GM23338 (cell line): ENCODE measurements around the gene IQSEC2. TPM values are rescaled to one million over a fixed set of nuclear protein-coding genes. Genes with fewer than 3 reads are reported as not detected.

ENCODE experiments used
- ATAC-seq: fragments of 200-7000 bp; cut with Tn5 transposase; 3 replicates; pipeline ENCODE4 v1.9.1; 2020
- DNase-seq: peaks from one replicate; pipeline ENCODE4 v3.0.0-alpha.2; 2015; ENCODE audit warnings: low spot score
- H2AFZ ChIP-seq: fragments of 200-600 bp; sonication (generic); 2 replicates; pipeline ENCODE4 v1.8.0; 2016; ENCODE audit warnings: antibody characterized with exemption, mild to moderate bottlenecking, moderate library complexity
- H3F3A ChIP-seq: fragments of 200-600 bp; sonication (generic); replicated peaks from 2 replicates; pipeline ENCODE4 v1.8.0; 2017; ENCODE audit warnings: antibody characterized with exemption, mixed run types, low read depth
- H3K27ac ChIP-seq: fragments of 200-600 bp; sonication (generic); 2 replicates; pipeline ENCODE4 v1.6.1; 2016; ENCODE audit warnings: low read depth
- H3K27me3 ChIP-seq: fragments of 200-600 bp; sonication (generic); 2 replicates; pipeline ENCODE4 v1.8.0; 2016; ENCODE audit warnings: mild to moderate bottlenecking, mixed run types, moderate library complexity; ENCODE audit not compliant: insufficient read depth
- H3K36me3 ChIP-seq: fragments of 200-600 bp; sonication (generic); 2 replicates; pipeline ENCODE4 v1.8.0; 2016; ENCODE audit warnings: mild to moderate bottlenecking; ENCODE audit not compliant: insufficient read depth
- H3K4me1 ChIP-seq: fragments of 200-600 bp; sonication (generic); 2 replicates; pipeline ENCODE4 v1.8.0; 2016; ENCODE audit warnings: mild to moderate bottlenecking, moderate library complexity; ENCODE audit not compliant: insufficient read depth
- H3K4me2 ChIP-seq: fragments of 200-600 bp; sonication (generic); 2 replicates; pipeline ENCODE4 v1.7.1; 2017; ENCODE audit warnings: mixed run types
- H3K4me3 ChIP-seq: fragments of 200-600 bp; sonication (generic); 2 replicates; pipeline ENCODE4 v1.6.1; 2016; ENCODE audit warnings: mixed run types
- H3K79me2 ChIP-seq: fragments of 200-600 bp; sonication (generic); replicated peaks from 2 replicates; pipeline ENCODE4 v1.8.0; 2017; ENCODE audit warnings: mild to moderate bottlenecking; ENCODE audit not compliant: insufficient read depth
- H3K9me2 ChIP-seq: fragments of 200-600 bp; sonication (generic); 2 replicates; pipeline ENCODE4 v1.8.0; 2017; ENCODE audit not compliant: insufficient read depth
- H4K20me1 ChIP-seq: fragments of 200-600 bp; sonication (generic); replicated peaks from 2 replicates; pipeline ENCODE4 v1.8.0; 2017; ENCODE audit warnings: mild to moderate bottlenecking; ENCODE audit not compliant: insufficient read depth
- H3K27ac Mint-ChIP-seq: 2 replicates; pipeline ENCODE4 v1.8.0; 2020; ENCODE audit warnings: inconsistent platforms, mild to moderate bottlenecking, moderate library complexity, mixed read lengths
- H3K27me3 Mint-ChIP-seq: 3 replicates; pipeline ENCODE4 v1.8.0; 2022; ENCODE audit warnings: low read depth, mild to moderate bottlenecking, moderate library complexity, mixed read lengths, inconsistent platforms; ENCODE audit not compliant: insufficient read depth, poor library complexity
- H3K36me3 Mint-ChIP-seq: 3 replicates; pipeline ENCODE4 v1.8.0; 2021; ENCODE audit warnings: low read depth, mild to moderate bottlenecking, inconsistent platforms, moderate library complexity, mixed read lengths
- H3K4me1 Mint-ChIP-seq: 3 replicates; pipeline ENCODE4 v1.8.0; 2020; ENCODE audit warnings: mild to moderate bottlenecking, inconsistent platforms, mixed read lengths
- H3K4me3 Mint-ChIP-seq: 3 replicates; pipeline ENCODE4 v1.8.0; 2021; ENCODE audit warnings: moderate library complexity, mild to moderate bottlenecking, inconsistent platforms, mixed read lengths
- H3K9me3 Mint-ChIP-seq: 3 replicates; pipeline ENCODE4 v1.8.0; 2020; ENCODE audit warnings: moderate library complexity, mild to moderate bottlenecking, inconsistent platforms, mixed read lengths
- EZH2phosphoT487 ChIP-seq: fragments of 200-600 bp; sonication (generic); IDR thresholded peaks from one replicate; pipeline ENCODE4 v1.8.1; 2018; ENCODE audit warnings: antibody characterized with exemption; ENCODE audit not compliant: unreplicated experiment
- NANOG ChIP-seq: IDR thresholded peaks from 2 replicates; pipeline ENCODE4 v1.6.1; 2016; ENCODE audit warnings: antibody characterized with exemption, borderline replicate concordance
- ZNF114 ChIP-seq: fragments of 250-450 bp; sonication (Bioruptor Pico); IDR thresholded peaks from 2 replicates; pipeline ENCODE4 v1.5.0; 2020; ENCODE audit warnings: mild to moderate bottlenecking, moderate library complexity
- ZNF331 ChIP-seq: fragments of 250-450 bp; sonication (Bioruptor Pico); IDR thresholded peaks from 2 replicates; pipeline ENCODE4 v1.5.0; 2020; ENCODE audit warnings: low read depth, mild to moderate bottlenecking, moderate library complexity
- polyA plus RNA-seq: library from polyadenylated mRNA; unstranded; fragments of >200 nt; fragmentation: Nextera tagmentation; extraction: Ambion mirVana; gene quantifications from 2 replicates; pipeline ENCODE4 v1.2.1, GENCODE V29; 2016
- small RNA-seq: library from RNA; depleted of rRNA; stranded (forward); fragments of <200 nt; gene quantifications from one replicate; pipeline ENCODE3, GENCODE V24; 2014; ENCODE audit warnings: low replicate concordance
- total RNA-seq: library from RNA; depleted of rRNA; stranded (reverse); fragments of >200 nt; shearing (Covaris generic); gene quantifications from 2 replicates; pipeline ENCODE4 v1.2.3, GENCODE V29; 2014; rRNA removed
- TF ChIP-seq, protein P1 (sequence below): IDR thresholded peaks from 2 replicates; pipeline ENCODE4 v1.6.1; 2016; ENCODE audit warnings: antibody characterized with exemption
- TF ChIP-seq, protein P2 (sequence below), 2 experiments: fragments of 200-600 bp in 1 of 2; sonication (generic) in 1 of 2; conservative IDR thresholded peaks; 2 replicates each; pipeline versions ENCODE4 v1.5.1 to v1.6.1; 2016 to 2017; ENCODE audit warnings: antibody characterized with exemption in 2 of 2, low read depth in 2 of 2, mild to moderate bottlenecking in 2 of 2, moderate library complexity in 1 of 2
- TF ChIP-seq, protein P3 (sequence below): IDR thresholded peaks from one replicate; pipeline ENCODE4 v1.6.1; 2018; ENCODE audit warnings: antibody characterized with exemption; ENCODE audit not compliant: unreplicated experiment

The IQSEC2 gene
- total and polyA plus RNA-seq, 2 experiments from 2014 or later = 12.3 to 92.2 TPM

DNA sequence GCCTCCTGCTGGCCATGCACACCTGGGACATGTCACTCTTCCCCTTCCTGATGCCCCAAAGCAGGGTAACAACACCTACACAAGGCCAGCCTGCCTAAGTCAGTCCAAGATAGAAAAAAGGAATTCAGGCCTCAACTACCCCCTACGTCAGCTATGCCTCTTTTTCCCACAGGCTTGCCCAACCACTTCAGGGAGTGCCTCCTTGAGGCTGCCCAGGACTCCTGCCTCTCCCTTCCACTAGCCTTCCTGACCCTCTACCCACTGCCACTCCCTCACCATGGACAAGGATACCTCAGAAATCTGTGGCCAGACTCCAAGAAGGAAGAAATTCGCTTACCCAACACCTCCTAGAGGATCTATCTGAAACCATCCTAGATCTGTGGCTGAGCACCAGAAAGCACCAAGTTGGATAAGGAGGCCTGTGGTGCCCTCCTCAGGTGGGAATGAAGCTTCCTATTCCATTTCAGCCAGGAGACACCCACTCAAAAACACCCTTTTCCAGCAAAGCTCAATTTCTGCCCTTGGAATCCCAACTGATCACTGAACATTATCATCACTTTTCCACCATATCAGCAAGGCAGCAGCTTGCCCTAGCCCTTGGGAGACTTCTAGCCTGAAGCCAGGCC is 58.2 kb downstream of the IQSEC2 start:
- peaks cover 23% of the 10 kb centered on the region for H3K4me1 Mint-ChIP-seq
- Histone ChIP-seq H3K4me3 (peak overlapping the region; percentile 87), H2AFZ (no peak overlapping the region), H3K36me3 (no peaks in the 10 kb centered on the region), H3K79me2 (peaks cover 38% of the 10 kb centered on the region), H3K27me3 (no peaks in the 10 kb centered on the region), H4K20me1 (peaks cover 8% of the 10 kb centered on the region), H3K27ac (no peak overlapping the region), H3F3A (no peaks in the 10 kb centered on the region), H3K4me1 (peaks cover 8% of the 10 kb centered on the region; the same call in 1 of the 2 replicates), H3K4me2 (peak overlapping the region; percentile 80), H3K9me2 (no peaks in the 10 kb centered on the region)
- H3K9me3 Mint-ChIP-seq = no peaks in the 10 kb centered on the region; the same call in 2 of the 3 replicates
- peak overlapping the region; percentile 89 for H3K4me3 Mint-ChIP-seq
- DNase-seq = no peak
- TF ChIP-seq NANOG (no peak), EZH2phosphoT487 (no peak), ZNF114 (CRISPR knock-in tag) (no peak), ZNF331 (no peak)
- TF ChIP-seq, protein P1, sequence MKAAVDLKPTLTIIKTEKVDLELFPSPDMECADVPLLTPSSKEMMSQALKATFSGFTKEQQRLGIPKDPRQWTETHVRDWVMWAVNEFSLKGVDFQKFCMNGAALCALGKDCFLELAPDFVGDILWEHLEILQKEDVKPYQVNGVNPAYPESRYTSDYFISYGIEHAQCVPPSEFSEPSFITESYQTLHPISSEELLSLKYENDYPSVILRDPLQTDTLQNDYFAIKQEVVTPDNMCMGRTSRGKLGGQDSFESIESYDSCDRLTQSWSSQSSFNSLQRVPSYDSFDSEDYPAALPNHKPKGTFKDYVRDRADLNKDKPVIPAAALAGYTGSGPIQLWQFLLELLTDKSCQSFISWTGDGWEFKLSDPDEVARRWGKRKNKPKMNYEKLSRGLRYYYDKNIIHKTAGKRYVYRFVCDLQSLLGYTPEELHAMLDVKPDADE = no peak
- TF ChIP-seq, protein P2, sequence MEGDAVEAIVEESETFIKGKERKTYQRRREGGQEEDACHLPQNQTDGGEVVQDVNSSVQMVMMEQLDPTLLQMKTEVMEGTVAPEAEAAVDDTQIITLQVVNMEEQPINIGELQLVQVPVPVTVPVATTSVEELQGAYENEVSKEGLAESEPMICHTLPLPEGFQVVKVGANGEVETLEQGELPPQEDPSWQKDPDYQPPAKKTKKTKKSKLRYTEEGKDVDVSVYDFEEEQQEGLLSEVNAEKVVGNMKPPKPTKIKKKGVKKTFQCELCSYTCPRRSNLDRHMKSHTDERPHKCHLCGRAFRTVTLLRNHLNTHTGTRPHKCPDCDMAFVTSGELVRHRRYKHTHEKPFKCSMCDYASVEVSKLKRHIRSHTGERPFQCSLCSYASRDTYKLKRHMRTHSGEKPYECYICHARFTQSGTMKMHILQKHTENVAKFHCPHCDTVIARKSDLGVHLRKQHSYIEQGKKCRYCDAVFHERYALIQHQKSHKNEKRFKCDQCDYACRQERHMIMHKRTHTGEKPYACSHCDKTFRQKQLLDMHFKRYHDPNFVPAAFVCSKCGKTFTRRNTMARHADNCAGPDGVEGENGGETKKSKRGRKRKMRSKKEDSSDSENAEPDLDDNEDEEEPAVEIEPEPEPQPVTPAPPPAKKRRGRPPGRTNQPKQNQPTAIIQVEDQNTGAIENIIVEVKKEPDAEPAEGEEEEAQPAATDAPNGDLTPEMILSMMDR (conservative IDR thresholded peaks at IDR 0.05; ENCODE audit: low read depth in 2 of 2) = peak in 1 of 2 experiments; percentile 27; a peak in 2 of 4 replicates
- TF ChIP-seq, protein P3, sequence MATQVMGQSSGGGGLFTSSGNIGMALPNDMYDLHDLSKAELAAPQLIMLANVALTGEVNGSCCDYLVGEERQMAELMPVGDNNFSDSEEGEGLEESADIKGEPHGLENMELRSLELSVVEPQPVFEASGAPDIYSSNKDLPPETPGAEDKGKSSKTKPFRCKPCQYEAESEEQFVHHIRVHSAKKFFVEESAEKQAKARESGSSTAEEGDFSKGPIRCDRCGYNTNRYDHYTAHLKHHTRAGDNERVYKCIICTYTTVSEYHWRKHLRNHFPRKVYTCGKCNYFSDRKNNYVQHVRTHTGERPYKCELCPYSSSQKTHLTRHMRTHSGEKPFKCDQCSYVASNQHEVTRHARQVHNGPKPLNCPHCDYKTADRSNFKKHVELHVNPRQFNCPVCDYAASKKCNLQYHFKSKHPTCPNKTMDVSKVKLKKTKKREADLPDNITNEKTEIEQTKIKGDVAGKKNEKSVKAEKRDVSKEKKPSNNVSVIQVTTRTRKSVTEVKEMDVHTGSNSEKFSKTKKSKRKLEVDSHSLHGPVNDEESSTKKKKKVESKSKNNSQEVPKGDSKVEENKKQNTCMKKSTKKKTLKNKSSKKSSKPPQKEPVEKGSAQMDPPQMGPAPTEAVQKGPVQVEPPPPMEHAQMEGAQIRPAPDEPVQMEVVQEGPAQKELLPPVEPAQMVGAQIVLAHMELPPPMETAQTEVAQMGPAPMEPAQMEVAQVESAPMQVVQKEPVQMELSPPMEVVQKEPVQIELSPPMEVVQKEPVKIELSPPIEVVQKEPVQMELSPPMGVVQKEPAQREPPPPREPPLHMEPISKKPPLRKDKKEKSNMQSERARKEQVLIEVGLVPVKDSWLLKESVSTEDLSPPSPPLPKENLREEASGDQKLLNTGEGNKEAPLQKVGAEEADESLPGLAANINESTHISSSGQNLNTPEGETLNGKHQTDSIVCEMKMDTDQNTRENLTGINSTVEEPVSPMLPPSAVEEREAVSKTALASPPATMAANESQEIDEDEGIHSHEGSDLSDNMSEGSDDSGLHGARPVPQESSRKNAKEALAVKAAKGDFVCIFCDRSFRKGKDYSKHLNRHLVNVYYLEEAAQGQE = no peak
- peaks cover 5% of the 10 kb centered on the region for H3K27me3 Mint-ChIP-seq
- H3K36me3 Mint-ChIP-seq = peaks cover 18% of the 10 kb centered on the region; the same call in 2 of the 3 replicates
- H3K27ac Mint-ChIP-seq = no peak overlapping the region; the same call in 1 of the 2 replicates
- ATAC-seq = no peak

Small RNA genes lying within 50 kb of the gene (small RNA-seq; reads per million reads assigned to genes)
- gene RF00019 = not detected

Other genes with a start within 250 kb of the IQSEC2 start
- gene GPR173, start 232.8 kb downstream of the IQSEC2 start, total RNA-seq = 7.7 TPM in 2 replicates
- gene GPR173, start 232.8 kb downstream of the IQSEC2 start, polyA plus RNA-seq = 0.92 and 0.94 TPM in 2 replicates
- 9.9 and 13.4 TPM in 2 replicates for gene TSPYL2, start 199.2 kb downstream of the IQSEC2 start, total RNA-seq
- 11.6 and 13.4 TPM in 2 replicates for gene TSPYL2, start 199.2 kb downstream of the IQSEC2 start, polyA plus RNA-seq
- 15.3 and 15.5 TPM in 2 replicates for gene KANTR, start 187.4 kb downstream of the IQSEC2 start, total RNA-seq
- gene KANTR, start 187.4 kb downstream of the IQSEC2 start, polyA plus RNA-seq = 5.4 and 6.4 TPM in 2 replicates
- gene KDM5C, start 56.4 kb downstream of the IQSEC2 start, total RNA-seq = 139 and 173 TPM in 2 replicates
- 18.3 and 20.3 TPM in 2 replicates for gene KDM5C, start 56.4 kb downstream of the IQSEC2 start, polyA plus RNA-seq
- gene SMC1A, start 141.1 kb upstream of the IQSEC2 start, total RNA-seq = 43.5 and 63.3 TPM in 2 replicates
- 59.0 and 69.0 TPM in 2 replicates for gene SMC1A, start 141.1 kb upstream of the IQSEC2 start, polyA plus RNA-seq
- gene RIBC1, start 141.3 kb upstream of the IQSEC2 start, total RNA-seq = 0.39 and 0.45 TPM in 2 replicates
- gene RIBC1, start 141.3 kb upstream of the IQSEC2 start, polyA plus RNA-seq = 0.37 and 0.55 TPM in 2 replicates
- gene HSD17B10, start 152.8 kb upstream of the IQSEC2 start, total RNA-seq = 78.1 and 78.9 TPM in 2 replicates
- gene HSD17B10, start 152.8 kb upstream of the IQSEC2 start, polyA plus RNA-seq = 121 TPM in 2 replicates